A673 (cell line): ENCODE measurements around the gene DNAH3.

Source experiments
- EZH2 ChIP-seq: fragments of 200-600 bp; sonication (generic); IDR thresholded peaks from 2 replicates; pipeline ENCODE4 v1.6.1; 2017; ENCODE audit warnings: borderline replicate concordance, low read depth, mild to moderate bottlenecking, mixed read lengths, antibody characterized with exemption, low read length; ENCODE audit not compliant: poor library complexity, severe bottlenecking
- TF ChIP-seq, protein P1 (sequence below): fragments of 300-800, 200-600 bp; sonication (generic); conservative IDR thresholded peaks from 2 replicates; pipeline ENCODE4 v1.5.1; 2017; ENCODE audit warnings: low read depth, mild to moderate bottlenecking, antibody characterized with exemption, low read length, moderate library complexity, mixed read lengths

DNA sequence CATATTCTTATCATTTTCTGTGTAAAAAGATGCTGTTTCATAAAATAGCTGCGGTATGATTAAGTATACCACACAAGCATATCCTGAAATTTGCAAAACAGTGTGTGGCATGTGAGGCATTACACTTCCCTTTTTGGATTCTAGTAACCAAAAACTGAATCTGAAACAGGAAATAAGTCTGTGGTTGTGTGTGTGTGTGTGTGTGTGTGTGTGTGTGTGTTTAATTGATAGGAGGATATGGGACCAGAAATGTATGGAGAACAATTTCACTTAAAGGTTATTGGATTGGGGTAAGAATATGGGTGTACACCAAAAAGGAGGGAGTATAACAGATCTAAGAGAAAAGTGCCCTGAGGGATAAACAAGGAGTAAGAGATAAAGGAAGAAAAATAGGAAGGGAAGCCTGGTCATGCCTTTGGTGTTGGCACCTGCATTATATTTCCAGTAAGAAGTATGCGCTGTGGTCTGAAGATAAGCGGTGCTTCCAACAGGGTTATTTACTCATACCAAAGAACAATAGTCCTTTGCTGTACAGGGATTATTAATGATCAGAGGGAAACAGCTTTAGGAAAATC, 246.1 kb downstream of the DNAH3 start:
- TF ChIP-seq, protein P1, sequence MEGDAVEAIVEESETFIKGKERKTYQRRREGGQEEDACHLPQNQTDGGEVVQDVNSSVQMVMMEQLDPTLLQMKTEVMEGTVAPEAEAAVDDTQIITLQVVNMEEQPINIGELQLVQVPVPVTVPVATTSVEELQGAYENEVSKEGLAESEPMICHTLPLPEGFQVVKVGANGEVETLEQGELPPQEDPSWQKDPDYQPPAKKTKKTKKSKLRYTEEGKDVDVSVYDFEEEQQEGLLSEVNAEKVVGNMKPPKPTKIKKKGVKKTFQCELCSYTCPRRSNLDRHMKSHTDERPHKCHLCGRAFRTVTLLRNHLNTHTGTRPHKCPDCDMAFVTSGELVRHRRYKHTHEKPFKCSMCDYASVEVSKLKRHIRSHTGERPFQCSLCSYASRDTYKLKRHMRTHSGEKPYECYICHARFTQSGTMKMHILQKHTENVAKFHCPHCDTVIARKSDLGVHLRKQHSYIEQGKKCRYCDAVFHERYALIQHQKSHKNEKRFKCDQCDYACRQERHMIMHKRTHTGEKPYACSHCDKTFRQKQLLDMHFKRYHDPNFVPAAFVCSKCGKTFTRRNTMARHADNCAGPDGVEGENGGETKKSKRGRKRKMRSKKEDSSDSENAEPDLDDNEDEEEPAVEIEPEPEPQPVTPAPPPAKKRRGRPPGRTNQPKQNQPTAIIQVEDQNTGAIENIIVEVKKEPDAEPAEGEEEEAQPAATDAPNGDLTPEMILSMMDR: no peak
- TF ChIP-seq EZH2: no peak
